WTC11 (cell line): ENCODE measurements around the gene PIK3CB. TPM values are rescaled to one million over a fixed set of nuclear protein-coding genes. Genes with fewer than 3 reads are reported as not detected.

Source experiments
- ATAC-seq: fragments of 200-7000 bp; cut with Tn5 transposase; 2 replicates; pipeline ENCODE4 v1.10.0; 2021; ENCODE audit warnings: mild to moderate bottlenecking, moderate library complexity
- CTCF ChIA-PET: fragments of 300-600 bp; sonication (Branson Sonifier 250); formaldehyde crosslinking; loops from one replicate; lab custom pipeline; 2021; ENCODE audit warnings: antibody characterized with exemption; lab: Charles Lee
- POLR2A ChIA-PET: fragments of 350-600 bp; sonication (Branson Sonifier 250); formaldehyde crosslinking; loops from one replicate; lab custom pipeline; 2021; ENCODE audit warnings: antibody characterized with exemption; lab: Charles Lee
- DNase-seq: peaks from one replicate; pipeline ENCODE4 v3.0.0; 2021; ENCODE audit warnings: low spot score
- H3K27ac Mint-ChIP-seq: 2 replicates; pipeline ENCODE4 v1.8.0; 2021; ENCODE audit warnings: mixed read lengths
- H3K27me3 Mint-ChIP-seq: 2 replicates; pipeline ENCODE4 v1.8.0; 2021; ENCODE audit warnings: low read depth, mild to moderate bottlenecking, moderate library complexity, mixed read lengths
- H3K36me3 Mint-ChIP-seq: 2 replicates; pipeline ENCODE4 v1.8.0; 2021; ENCODE audit warnings: mixed read lengths
- H3K4me1 Mint-ChIP-seq: 2 replicates; pipeline ENCODE4 v1.8.0; 2022; ENCODE audit warnings: mixed read lengths
- H3K4me3 Mint-ChIP-seq: 2 replicates; pipeline ENCODE4 v1.8.0; 2021; ENCODE audit warnings: mild to moderate bottlenecking, moderate library complexity, mixed read lengths
- H3K9me3 Mint-ChIP-seq: 2 replicates; pipeline ENCODE4 v1.8.0; 2021; ENCODE audit warnings: mixed read lengths
- E2F5 ChIP-seq: sonication (generic); formaldehyde crosslinking; IDR thresholded peaks from 2 replicates; pipeline ENCODE4 v1.8.1; 2022; ENCODE audit warnings: mild to moderate bottlenecking, moderate library complexity, missing genetic modification reagents
- FOXP1 ChIP-seq: sonication (generic); formaldehyde crosslinking; IDR thresholded peaks from 2 replicates; pipeline ENCODE4 v1.8.0; 2022; ENCODE audit warnings: missing genetic modification reagents, mild to moderate bottlenecking, moderate library complexity, borderline replicate concordance
- GABPB1 ChIP-seq: sonication (generic); formaldehyde crosslinking; IDR thresholded peaks from 2 replicates; pipeline ENCODE4 v1.8.1; 2023; ENCODE audit warnings: mild to moderate bottlenecking, missing genetic modification reagents
- GRHL2 ChIP-seq: fragments of 250-450 bp; sonication (Bioruptor Pico); IDR thresholded peaks from 2 replicates; pipeline ENCODE4 v1.8.0; 2022; ENCODE audit warnings: mild to moderate bottlenecking, moderate library complexity; ENCODE audit not compliant: insufficient replicate concordance, severe bottlenecking
- JUN ChIP-seq: sonication (generic); formaldehyde crosslinking; IDR thresholded peaks from 2 replicates; pipeline ENCODE4 v1.8.0; 2023; ENCODE audit warnings: mild to moderate bottlenecking, missing genetic modification reagents
- NR3C1 ChIP-seq: sonication (generic); formaldehyde crosslinking; conservative IDR thresholded peaks from 2 replicates; pipeline ENCODE4 v1.8.1; 2023; ENCODE audit warnings: low read depth, mild to moderate bottlenecking, missing genetic modification reagents
- PRRX2 ChIP-seq: fragments of 250-450 bp; sonication (Bioruptor Pico); IDR thresholded peaks from 2 replicates; pipeline ENCODE4 v1.8.0; 2021; ENCODE audit warnings: mild to moderate bottlenecking
- ZNF416 ChIP-seq: fragments of 250-450 bp; sonication (Bioruptor Pico); IDR thresholded peaks from 2 replicates; pipeline ENCODE4 v1.9.0; 2021; ENCODE audit warnings: mild to moderate bottlenecking, inconsistent platforms
- total RNA-seq: library from RNA; stranded (reverse); gene quantifications from 3 replicates; pipeline ENCODE4 v1.2.3, GENCODE V29; 2021
- TF ChIP-seq, protein P1 (sequence below): sonication (generic); formaldehyde crosslinking; IDR thresholded peaks from 2 replicates; pipeline ENCODE4 v1.8.1; 2022; ENCODE audit warnings: low read depth, mild to moderate bottlenecking, moderate library complexity, missing genetic modification reagents, borderline replicate concordance
- TF ChIP-seq, protein P2 (sequence below): fragments of 200-600 bp; IDR thresholded peaks from 2 replicates; pipeline ENCODE4 v1.8.0; 2022; ENCODE audit warnings: antibody characterized with exemption
- TF ChIP-seq, protein P3 (sequence below): sonication (generic); formaldehyde crosslinking; conservative IDR thresholded peaks from 2 replicates; pipeline ENCODE4 v1.8.1; 2023; ENCODE audit warnings: mild to moderate bottlenecking, low read depth, missing genetic modification reagents, moderate library complexity
- TF ChIP-seq, protein P4 (sequence below): sonication (generic); formaldehyde crosslinking; IDR thresholded peaks from 2 replicates; pipeline ENCODE4 v1.8.0; 2023; ENCODE audit warnings: missing genetic modification reagents, mild to moderate bottlenecking, borderline replicate concordance
- TF ChIP-seq, protein P5 (sequence below): sonication (generic); formaldehyde crosslinking; IDR thresholded peaks from 2 replicates; pipeline ENCODE4 v1.8.0; 2022; ENCODE audit warnings: mild to moderate bottlenecking, missing genetic modification reagents

The PIK3CB gene
- total RNA-seq, 1 experiment from 2014 or later: 36.0 TPM

GRCh38 chr3:138649134-138649533, 185.6 kb downstream of the PIK3CB start (continued):
- TF ChIP-seq, protein P1, sequence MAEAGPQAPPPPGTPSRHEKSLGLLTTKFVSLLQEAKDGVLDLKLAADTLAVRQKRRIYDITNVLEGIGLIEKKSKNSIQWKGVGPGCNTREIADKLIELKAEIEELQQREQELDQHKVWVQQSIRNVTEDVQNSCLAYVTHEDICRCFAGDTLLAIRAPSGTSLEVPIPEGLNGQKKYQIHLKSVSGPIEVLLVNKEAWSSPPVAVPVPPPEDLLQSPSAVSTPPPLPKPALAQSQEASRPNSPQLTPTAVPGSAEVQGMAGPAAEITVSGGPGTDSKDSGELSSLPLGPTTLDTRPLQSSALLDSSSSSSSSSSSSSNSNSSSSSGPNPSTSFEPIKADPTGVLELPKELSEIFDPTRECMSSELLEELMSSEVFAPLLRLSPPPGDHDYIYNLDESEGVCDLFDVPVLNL (CRISPR knock-in tag): no peak
- TF ChIP-seq, protein P2, sequence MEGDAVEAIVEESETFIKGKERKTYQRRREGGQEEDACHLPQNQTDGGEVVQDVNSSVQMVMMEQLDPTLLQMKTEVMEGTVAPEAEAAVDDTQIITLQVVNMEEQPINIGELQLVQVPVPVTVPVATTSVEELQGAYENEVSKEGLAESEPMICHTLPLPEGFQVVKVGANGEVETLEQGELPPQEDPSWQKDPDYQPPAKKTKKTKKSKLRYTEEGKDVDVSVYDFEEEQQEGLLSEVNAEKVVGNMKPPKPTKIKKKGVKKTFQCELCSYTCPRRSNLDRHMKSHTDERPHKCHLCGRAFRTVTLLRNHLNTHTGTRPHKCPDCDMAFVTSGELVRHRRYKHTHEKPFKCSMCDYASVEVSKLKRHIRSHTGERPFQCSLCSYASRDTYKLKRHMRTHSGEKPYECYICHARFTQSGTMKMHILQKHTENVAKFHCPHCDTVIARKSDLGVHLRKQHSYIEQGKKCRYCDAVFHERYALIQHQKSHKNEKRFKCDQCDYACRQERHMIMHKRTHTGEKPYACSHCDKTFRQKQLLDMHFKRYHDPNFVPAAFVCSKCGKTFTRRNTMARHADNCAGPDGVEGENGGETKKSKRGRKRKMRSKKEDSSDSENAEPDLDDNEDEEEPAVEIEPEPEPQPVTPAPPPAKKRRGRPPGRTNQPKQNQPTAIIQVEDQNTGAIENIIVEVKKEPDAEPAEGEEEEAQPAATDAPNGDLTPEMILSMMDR: no peak
- no peak for TF ChIP-seq NR3C1 (CRISPR knock-in tag)
- TF ChIP-seq FOXP1 (CRISPR knock-in tag): no peak
- no peak for TF ChIP-seq PRRX2 (CRISPR knock-in tag)
- TF ChIP-seq JUN (CRISPR knock-in tag): no peak
- TF ChIP-seq E2F5 (CRISPR knock-in tag): no peak
- TF ChIP-seq, protein P3, sequence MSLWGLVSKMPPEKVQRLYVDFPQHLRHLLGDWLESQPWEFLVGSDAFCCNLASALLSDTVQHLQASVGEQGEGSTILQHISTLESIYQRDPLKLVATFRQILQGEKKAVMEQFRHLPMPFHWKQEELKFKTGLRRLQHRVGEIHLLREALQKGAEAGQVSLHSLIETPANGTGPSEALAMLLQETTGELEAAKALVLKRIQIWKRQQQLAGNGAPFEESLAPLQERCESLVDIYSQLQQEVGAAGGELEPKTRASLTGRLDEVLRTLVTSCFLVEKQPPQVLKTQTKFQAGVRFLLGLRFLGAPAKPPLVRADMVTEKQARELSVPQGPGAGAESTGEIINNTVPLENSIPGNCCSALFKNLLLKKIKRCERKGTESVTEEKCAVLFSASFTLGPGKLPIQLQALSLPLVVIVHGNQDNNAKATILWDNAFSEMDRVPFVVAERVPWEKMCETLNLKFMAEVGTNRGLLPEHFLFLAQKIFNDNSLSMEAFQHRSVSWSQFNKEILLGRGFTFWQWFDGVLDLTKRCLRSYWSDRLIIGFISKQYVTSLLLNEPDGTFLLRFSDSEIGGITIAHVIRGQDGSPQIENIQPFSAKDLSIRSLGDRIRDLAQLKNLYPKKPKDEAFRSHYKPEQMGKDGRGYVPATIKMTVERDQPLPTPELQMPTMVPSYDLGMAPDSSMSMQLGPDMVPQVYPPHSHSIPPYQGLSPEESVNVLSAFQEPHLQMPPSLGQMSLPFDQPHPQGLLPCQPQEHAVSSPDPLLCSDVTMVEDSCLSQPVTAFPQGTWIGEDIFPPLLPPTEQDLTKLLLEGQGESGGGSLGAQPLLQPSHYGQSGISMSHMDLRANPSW: no peak

DNA sequence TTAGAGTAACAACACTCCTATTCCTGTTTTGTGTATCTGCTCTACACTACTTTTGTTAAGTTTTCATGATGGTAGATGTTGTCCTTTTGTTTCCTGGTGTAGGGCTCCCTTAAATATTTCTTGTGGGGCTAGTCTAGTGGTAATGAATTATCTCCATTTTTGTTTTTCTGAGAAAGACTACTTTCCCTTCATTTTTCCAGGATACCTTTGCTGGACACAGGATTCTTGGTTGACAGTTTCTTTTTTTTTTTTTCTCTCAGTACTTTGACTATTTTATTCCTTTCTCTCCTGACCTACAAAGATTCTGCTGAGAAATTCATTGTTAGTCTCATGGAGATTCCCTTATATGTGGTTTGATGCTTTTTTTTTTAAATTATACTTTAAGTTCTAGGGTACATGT, 188.2 kb downstream of the PIK3CB start:
- peaks cover 38% of the 10 kb centered on the region for H3K27me3 Mint-ChIP-seq
- peaks cover 86% of the 10 kb centered on the region for H3K9me3 Mint-ChIP-seq
- no peaks in the 10 kb centered on the region for H3K4me1 Mint-ChIP-seq
- DNase-seq (no peak), ATAC-seq (no peak)
- POLR2A ChIA-PET: no interaction called here
- no peak overlapping the region for H3K27ac Mint-ChIP-seq
- no peak overlapping the region for H3K4me3 Mint-ChIP-seq
- CTCF ChIA-PET: no interaction called here
- H3K36me3 Mint-ChIP-seq: peaks cover 89% of the 10 kb centered on the region
- TF ChIP-seq GRHL2 (no peak), ZNF416 (no peak), PRRX2 (CRISPR knock-in tag) (no peak), GABPB1 (CRISPR knock-in tag) (no peak)
- TF ChIP-seq, protein P4, sequence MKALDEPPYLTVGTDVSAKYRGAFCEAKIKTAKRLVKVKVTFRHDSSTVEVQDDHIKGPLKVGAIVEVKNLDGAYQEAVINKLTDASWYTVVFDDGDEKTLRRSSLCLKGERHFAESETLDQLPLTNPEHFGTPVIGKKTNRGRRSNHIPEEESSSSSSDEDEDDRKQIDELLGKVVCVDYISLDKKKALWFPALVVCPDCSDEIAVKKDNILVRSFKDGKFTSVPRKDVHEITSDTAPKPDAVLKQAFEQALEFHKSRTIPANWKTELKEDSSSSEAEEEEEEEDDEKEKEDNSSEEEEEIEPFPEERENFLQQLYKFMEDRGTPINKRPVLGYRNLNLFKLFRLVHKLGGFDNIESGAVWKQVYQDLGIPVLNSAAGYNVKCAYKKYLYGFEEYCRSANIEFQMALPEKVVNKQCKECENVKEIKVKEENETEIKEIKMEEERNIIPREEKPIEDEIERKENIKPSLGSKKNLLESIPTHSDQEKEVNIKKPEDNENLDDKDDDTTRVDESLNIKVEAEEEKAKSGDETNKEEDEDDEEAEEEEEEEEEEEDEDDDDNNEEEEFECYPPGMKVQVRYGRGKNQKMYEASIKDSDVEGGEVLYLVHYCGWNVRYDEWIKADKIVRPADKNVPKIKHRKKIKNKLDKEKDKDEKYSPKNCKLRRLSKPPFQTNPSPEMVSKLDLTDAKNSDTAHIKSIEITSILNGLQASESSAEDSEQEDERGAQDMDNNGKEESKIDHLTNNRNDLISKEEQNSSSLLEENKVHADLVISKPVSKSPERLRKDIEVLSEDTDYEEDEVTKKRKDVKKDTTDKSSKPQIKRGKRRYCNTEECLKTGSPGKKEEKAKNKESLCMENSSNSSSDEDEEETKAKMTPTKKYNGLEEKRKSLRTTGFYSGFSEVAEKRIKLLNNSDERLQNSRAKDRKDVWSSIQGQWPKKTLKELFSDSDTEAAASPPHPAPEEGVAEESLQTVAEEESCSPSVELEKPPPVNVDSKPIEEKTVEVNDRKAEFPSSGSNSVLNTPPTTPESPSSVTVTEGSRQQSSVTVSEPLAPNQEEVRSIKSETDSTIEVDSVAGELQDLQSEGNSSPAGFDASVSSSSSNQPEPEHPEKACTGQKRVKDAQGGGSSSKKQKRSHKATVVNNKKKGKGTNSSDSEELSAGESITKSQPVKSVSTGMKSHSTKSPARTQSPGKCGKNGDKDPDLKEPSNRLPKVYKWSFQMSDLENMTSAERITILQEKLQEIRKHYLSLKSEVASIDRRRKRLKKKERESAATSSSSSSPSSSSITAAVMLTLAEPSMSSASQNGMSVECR (CRISPR knock-in tag): no peak
- TF ChIP-seq, protein P5, sequence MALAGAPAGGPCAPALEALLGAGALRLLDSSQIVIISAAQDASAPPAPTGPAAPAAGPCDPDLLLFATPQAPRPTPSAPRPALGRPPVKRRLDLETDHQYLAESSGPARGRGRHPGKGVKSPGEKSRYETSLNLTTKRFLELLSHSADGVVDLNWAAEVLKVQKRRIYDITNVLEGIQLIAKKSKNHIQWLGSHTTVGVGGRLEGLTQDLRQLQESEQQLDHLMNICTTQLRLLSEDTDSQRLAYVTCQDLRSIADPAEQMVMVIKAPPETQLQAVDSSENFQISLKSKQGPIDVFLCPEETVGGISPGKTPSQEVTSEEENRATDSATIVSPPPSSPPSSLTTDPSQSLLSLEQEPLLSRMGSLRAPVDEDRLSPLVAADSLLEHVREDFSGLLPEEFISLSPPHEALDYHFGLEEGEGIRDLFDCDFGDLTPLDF: no peak
- TF ChIP-seq, protein P2: no peak
- TF ChIP-seq, protein P3: no peak
